ENCODE measurements around the gene RNF10. TPM values are rescaled to one million over a fixed set of nuclear protein-coding genes. Genes with fewer than 3 reads are reported as not detected.

The RNF10 gene
- total and polyA plus RNA-seq, 2 donors: 44.8 to 165 TPM

DNA sequence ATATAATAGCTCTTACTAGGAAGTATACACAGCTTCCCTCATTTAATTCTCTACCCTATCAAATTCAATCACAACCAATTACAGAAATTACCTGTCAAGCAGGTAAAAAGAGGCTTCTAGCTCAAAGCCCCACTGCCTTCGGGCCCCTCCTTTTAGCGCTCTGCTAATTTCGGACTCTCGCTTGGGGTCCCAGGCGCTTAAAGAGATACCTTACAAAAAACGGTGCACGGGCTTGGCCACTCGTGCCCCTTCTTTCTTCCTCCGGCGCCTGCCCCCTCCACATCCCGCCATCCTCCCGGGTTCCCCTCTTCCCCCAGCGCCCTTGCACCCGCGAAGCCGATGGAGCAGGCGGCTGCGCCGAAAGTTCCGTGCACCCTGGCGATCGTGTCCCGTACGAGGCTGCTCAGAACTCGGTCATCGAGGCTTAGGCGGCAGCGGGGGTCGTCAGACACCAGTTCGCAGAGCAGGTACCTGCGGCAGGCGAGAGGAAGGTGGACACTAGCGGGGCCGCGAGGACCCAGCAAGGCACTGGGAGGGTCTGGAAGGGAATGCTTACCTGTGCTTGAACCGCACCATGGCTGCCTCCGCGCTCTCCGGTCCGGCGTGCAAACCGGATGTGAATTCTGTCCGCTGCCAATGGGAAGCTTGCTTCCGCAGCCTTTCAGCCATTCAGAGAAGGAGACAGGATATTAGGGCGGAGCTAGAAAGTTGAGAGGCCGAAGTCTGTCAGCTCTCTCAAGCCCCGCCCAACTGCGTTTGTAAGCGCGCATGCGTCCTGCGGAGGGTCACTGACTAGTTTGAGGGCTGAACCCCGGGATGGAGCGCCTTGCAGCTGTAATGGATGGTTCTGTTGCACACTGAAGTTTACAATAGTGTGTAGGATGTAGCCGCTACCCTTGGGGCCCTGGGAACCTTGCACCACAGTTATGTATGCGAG lies 46.9 kb downstream of the RNF10 start, which contains the start of gene POP5:
TSS of gene POP5 (minus strand) at position 616 of the 937 bp plus-strand sequence. CDS start at position 576, 40 bp downstream.
- under 1% methylated on average over 56 of the region's 56 CpGs for WGBS
- Histone ChIP-seq H3K36me3 (ENCODE audit: control insufficient read depth in 2 of 2, insufficient read depth in 2 of 2, low read length in 1 of 2) (peaks cover 34 to 37% of the 10 kb centered on the region in 2 donors), H3K9me3 (ENCODE audit: control insufficient read depth in 2 of 2, insufficient read depth in 1 of 2, low read length in 1 of 2) (no peaks in the 10 kb centered on the region), H3K27me3 (ENCODE audit: control insufficient read depth in 2 of 2, insufficient read depth in 1 of 2, low read length in 1 of 2) (peaks cover 17 to 30% of the 10 kb centered on the region in 2 donors), H3K4me1 (ENCODE audit: control insufficient read depth in 2 of 2, insufficient read depth in 2 of 2, low read length in 2 of 2) (peaks cover 4 to 24% of the 10 kb centered on the region in 2 donors), H3K4me3 (ENCODE audit: low read length in 2 of 2) (peak within 1 kb of the TSS; percentile 85 to 97), H3K27ac (ENCODE audit: low read depth in 1 of 2, low read length in 1 of 2) (peak within 1 kb of the TSS; percentile 63 to 68)
- DNase-seq (ENCODE audit: low read depth in 6 of 9, low spot score in 9 of 9): peak; percentile 84 to 97 (median 92)

GRCh38 chr12:120581998-120582397 lies 47.8 kb downstream of the RNF10 start:
- Histone ChIP-seq H3K4me1 (ENCODE audit: control insufficient read depth in 2 of 2, insufficient read depth in 2 of 2, low read length in 2 of 2) (peaks cover 4 to 24% of the 10 kb centered on the region in 2 donors), H3K27me3 (ENCODE audit: control insufficient read depth in 2 of 2, insufficient read depth in 1 of 2, low read length in 1 of 2) (peaks cover 20 to 35% of the 10 kb centered on the region in 2 donors), H3K4me3 (ENCODE audit: low read length in 2 of 2) (peak overlapping the region; percentile 85 to 97), H3K9me3 (ENCODE audit: control insufficient read depth in 2 of 2, insufficient read depth in 1 of 2, low read length in 1 of 2) (no peaks in the 10 kb centered on the region), H3K36me3 (ENCODE audit: control insufficient read depth in 2 of 2, insufficient read depth in 2 of 2, low read length in 1 of 2) (peaks cover 25 to 27% of the 10 kb centered on the region in 2 donors), H3K27ac (ENCODE audit: low read depth in 1 of 2, low read length in 1 of 2) (no peak overlapping the region)
- no peak for DNase-seq (ENCODE audit: low read depth in 6 of 9, low spot score in 9 of 9)
- WGBS: 58% methylated on average over 9 of the region's 9 CpGs

GRCh38 chr12:120583478-120584030 lies 49.4 kb downstream of the RNF10 start:
- Histone ChIP-seq H3K36me3 (ENCODE audit: control insufficient read depth in 2 of 2, insufficient read depth in 2 of 2, low read length in 1 of 2) (peaks cover 11 to 12% of the 10 kb centered on the region in 2 donors), H3K4me3 (ENCODE audit: low read length in 2 of 2) (no peak overlapping the region), H3K27me3 (ENCODE audit: control insufficient read depth in 2 of 2, insufficient read depth in 1 of 2, low read length in 1 of 2) (peaks cover 20 to 35% of the 10 kb centered on the region in 2 donors), H3K27ac (ENCODE audit: low read depth in 1 of 2, low read length in 1 of 2) (no peak overlapping the region), H3K4me1 (ENCODE audit: control insufficient read depth in 2 of 2, insufficient read depth in 2 of 2, low read length in 2 of 2) (peaks cover 4 to 24% of the 10 kb centered on the region in 2 donors), H3K9me3 (ENCODE audit: control insufficient read depth in 2 of 2, insufficient read depth in 1 of 2, low read length in 1 of 2) (no peaks in the 10 kb centered on the region)
- WGBS: 19% methylated on average over 20 of the region's 20 CpGs
- peak; percentile 41 to 85 (median 63) for DNase-seq (ENCODE audit: low read depth in 6 of 9, low spot score in 9 of 9)

GRCh38 chr12:120584343-120585149 lies 50.4 kb downstream of the RNF10 start:
- Histone ChIP-seq H3K27ac (ENCODE audit: low read depth in 1 of 2, low read length in 1 of 2) (no peak overlapping the region), H3K4me1 (ENCODE audit: control insufficient read depth in 2 of 2, insufficient read depth in 2 of 2, low read length in 2 of 2) (peaks cover 4 to 24% of the 10 kb centered on the region in 2 donors), H3K27me3 (ENCODE audit: control insufficient read depth in 2 of 2, insufficient read depth in 1 of 2, low read length in 1 of 2) (peaks cover 20 to 35% of the 10 kb centered on the region in 2 donors), H3K36me3 (ENCODE audit: control insufficient read depth in 2 of 2, insufficient read depth in 2 of 2, low read length in 1 of 2) (peaks cover 1 to 2% of the 10 kb centered on the region in 2 donors), H3K4me3 (ENCODE audit: low read length in 2 of 2) (peak overlapping the region in 1 of 2 donors; percentile 32), H3K9me3 (ENCODE audit: control insufficient read depth in 2 of 2, insufficient read depth in 1 of 2, low read length in 1 of 2) (no peaks in the 10 kb centered on the region)
- peak in 1 of 9 donors; percentile 12 for DNase-seq (ENCODE audit: low read depth in 6 of 9, low spot score in 9 of 9)
- WGBS: 3% methylated on average over 65 of the region's 65 CpGs

- H3K9me3 ChIP-seq (ENCODE audit: control insufficient read depth in 2 of 2, insufficient read depth in 1 of 2, low read length in 1 of 2): no peaks in the 10 kb centered on the region
- 79% methylated on average over 7 of the region's 7 CpGs for WGBS
- H3K27me3 ChIP-seq (ENCODE audit: control insufficient read depth in 2 of 2, insufficient read depth in 1 of 2, low read length in 1 of 2): peaks cover 20 to 35% of the 10 kb centered on the region in 2 donors
Measured at GRCh38 chr12:120586206-120586605, 52.0 kb downstream of the RNF10 start.

GRCh38 chr12:120586860-120587259 lies 52.7 kb downstream of the RNF10 start:
- WGBS: 96% methylated on average over 2 of the region's 2 CpGs
- H3K9me3 ChIP-seq (ENCODE audit: control insufficient read depth in 2 of 2, insufficient read depth in 1 of 2, low read length in 1 of 2): no peaks in the 10 kb centered on the region
- no peak overlapping the region for H3K4me3 ChIP-seq (ENCODE audit: low read length in 2 of 2)
- peaks cover 4 to 16% of the 10 kb centered on the region in 2 donors for H3K4me1 ChIP-seq (ENCODE audit: control insufficient read depth in 2 of 2, insufficient read depth in 2 of 2, low read length in 2 of 2)
- no peak for DNase-seq (ENCODE audit: low read depth in 6 of 9, low spot score in 9 of 9)
- H3K36me3 ChIP-seq (ENCODE audit: control insufficient read depth in 2 of 2, insufficient read depth in 2 of 2, low read length in 1 of 2): no peaks in the 10 kb centered on the region
- H3K27me3 ChIP-seq (ENCODE audit: control insufficient read depth in 2 of 2, insufficient read depth in 1 of 2, low read length in 1 of 2): peaks cover 20 to 35% of the 10 kb centered on the region in 2 donors
- H3K27ac ChIP-seq (ENCODE audit: low read depth in 1 of 2, low read length in 1 of 2): no peak overlapping the region

More at GRCh38 chr12:120586206-120586605, 52.0 kb downstream of the RNF10 start:
- Histone ChIP-seq H3K36me3 (ENCODE audit: control insufficient read depth in 2 of 2, insufficient read depth in 2 of 2, low read length in 1 of 2) (no peaks in the 10 kb centered on the region), H3K27ac (ENCODE audit: low read depth in 1 of 2, low read length in 1 of 2) (no peak overlapping the region), H3K4me1 (ENCODE audit: control insufficient read depth in 2 of 2, insufficient read depth in 2 of 2, low read length in 2 of 2) (peaks cover 4 to 19% of the 10 kb centered on the region in 2 donors), H3K4me3 (ENCODE audit: low read length in 2 of 2) (no peak overlapping the region)
- DNase-seq (ENCODE audit: low read depth in 6 of 9, low spot score in 9 of 9): no peak

- H3K9me3 ChIP-seq (ENCODE audit: control insufficient read depth in 2 of 2, insufficient read depth in 1 of 2, low read length in 1 of 2): no peaks in the 10 kb centered on the region
- H3K27me3 ChIP-seq (ENCODE audit: control insufficient read depth in 2 of 2, insufficient read depth in 1 of 2, low read length in 1 of 2): peaks cover 20 to 32% of the 10 kb centered on the region in 2 donors
- H3K4me3 ChIP-seq (ENCODE audit: low read length in 2 of 2): no peak overlapping the region
- H3K4me1 ChIP-seq (ENCODE audit: control insufficient read depth in 2 of 2, insufficient read depth in 2 of 2, low read length in 2 of 2): peaks cover 4 to 12% of the 10 kb centered on the region in 2 donors
- 97% methylated on average over 1 of the region's 1 CpG for WGBS
- DNase-seq (ENCODE audit: low read depth in 6 of 9, low spot score in 9 of 9): no peak
- no peaks in the 10 kb centered on the region for H3K36me3 ChIP-seq (ENCODE audit: control insufficient read depth in 2 of 2, insufficient read depth in 2 of 2, low read length in 1 of 2)
- H3K27ac ChIP-seq (ENCODE audit: low read depth in 1 of 2, low read length in 1 of 2): no peak overlapping the region
Measured at GRCh38 chr12:120588371-120588770, 54.2 kb downstream of the RNF10 start.

DNA sequence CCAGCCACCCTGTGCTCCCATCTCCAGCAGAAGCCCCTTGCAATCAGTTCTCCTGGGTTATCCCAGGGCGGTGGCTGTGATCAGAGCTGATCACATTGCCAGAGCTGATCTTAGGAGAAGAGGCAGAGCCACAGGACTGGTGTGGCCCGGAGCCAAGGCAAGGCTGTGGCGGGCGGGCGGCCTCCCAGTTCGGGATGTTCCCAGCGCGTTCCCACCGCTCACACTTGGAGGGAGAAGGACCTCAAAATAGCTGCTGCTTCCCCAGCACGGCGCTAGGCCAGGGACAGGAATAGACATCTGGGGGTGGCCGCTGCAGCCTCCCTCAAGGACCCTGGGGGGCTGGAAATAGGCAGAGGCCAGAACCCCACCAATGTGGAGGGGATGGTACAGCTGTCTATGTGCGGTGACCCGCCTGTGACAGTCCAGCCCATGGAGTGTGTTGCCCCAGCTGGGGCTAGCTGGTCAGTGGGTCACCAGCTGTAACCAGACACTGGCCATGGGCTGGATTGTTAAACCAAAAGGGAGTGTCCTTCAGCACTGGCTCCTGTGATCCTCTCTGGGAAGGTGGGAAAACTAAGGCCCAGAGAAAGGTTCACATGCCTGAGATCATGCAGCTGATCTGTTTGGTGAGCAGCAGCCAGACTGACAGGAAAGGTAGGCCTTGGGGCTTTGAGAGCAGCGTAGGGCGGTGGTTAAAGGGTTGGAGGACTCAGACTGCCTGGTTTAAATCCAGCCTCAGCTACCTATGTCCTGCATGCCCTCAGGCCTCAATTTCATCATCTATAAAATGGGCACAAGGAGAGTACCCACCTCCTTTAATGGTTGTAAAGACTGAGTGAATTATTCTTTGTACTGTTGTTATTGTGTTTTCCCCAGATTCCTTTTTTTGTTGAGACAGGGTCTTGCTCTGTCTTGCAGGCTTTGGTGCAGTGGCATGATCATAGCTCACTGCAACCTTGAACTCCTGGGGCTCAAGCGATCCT lies 55.1 kb downstream of the RNF10 start:
- peaks cover 4% of the 10 kb centered on the region in 2 donors for H3K4me1 ChIP-seq (ENCODE audit: control insufficient read depth in 2 of 2, insufficient read depth in 2 of 2, low read length in 2 of 2)
- DNase-seq (ENCODE audit: low read depth in 6 of 9, low spot score in 9 of 9): no peak
- no peaks in the 10 kb centered on the region for H3K9me3 ChIP-seq (ENCODE audit: control insufficient read depth in 2 of 2, insufficient read depth in 1 of 2, low read length in 1 of 2)
- no peak overlapping the region for H3K4me3 ChIP-seq (ENCODE audit: low read length in 2 of 2)
- H3K36me3 ChIP-seq (ENCODE audit: control insufficient read depth in 2 of 2, insufficient read depth in 2 of 2, low read length in 1 of 2): no peaks in the 10 kb centered on the region
- 95% methylated on average over 17 of the region's 17 CpGs for whole genome bisulfite sequencing
- H3K27me3 ChIP-seq (ENCODE audit: control insufficient read depth in 2 of 2, insufficient read depth in 1 of 2, low read length in 1 of 2): peaks cover 12 to 24% of the 10 kb centered on the region in 2 donors
- no peak overlapping the region for H3K27ac ChIP-seq (ENCODE audit: low read depth in 1 of 2, low read length in 1 of 2)

All from thymus (tissue), 11 donors.